Central memory CD8-positive, alpha-beta T cell (primary cell): ENCODE data around the gene SUMO4.
A peak's percentile ranks its signal among the peaks of the same experiment; 100 is the strongest.

Experiments
- ATAC-seq: fragments of 150-1000 bp; cut with Tn5 transposase; replicated peaks from 2 replicates; pipeline ENCODE4 v1.10.0; 2022; ENCODE audit warnings: mild to moderate bottlenecking, moderate FRiP score, moderate number of reproducible peaks; ENCODE audit not compliant: poor library complexity, severe bottlenecking; ENCODE audit errors: extremely low read depth
- DNase-seq, 2 donors: peaks; one replicate each; pipeline ENCODE4 v3.0.0; 2021; ENCODE audit warnings: low spot score in 2 of 2
- H3K27ac Mint-ChIP-seq: one replicate; pipeline ENCODE4 v1.8.0; 2022; ENCODE audit warnings: low read depth, mild to moderate bottlenecking, moderate library complexity, mixed read lengths
- H3K27me3 Mint-ChIP-seq: one replicate; pipeline ENCODE4 v1.8.0; 2022; ENCODE audit warnings: mixed read lengths
- H3K36me3 Mint-ChIP-seq: one replicate; pipeline ENCODE4 v1.8.0; 2022; ENCODE audit warnings: mild to moderate bottlenecking, moderate library complexity, mixed read lengths; ENCODE audit not compliant: insufficient read depth
- H3K4me1 Mint-ChIP-seq: one replicate; pipeline ENCODE4 v1.8.0; 2022; ENCODE audit warnings: mixed read lengths
- H3K4me3 Mint-ChIP-seq: one replicate; pipeline ENCODE4 v1.8.0; 2022; ENCODE audit warnings: mild to moderate bottlenecking, moderate library complexity, mixed read lengths
- H3K9me3 Mint-ChIP-seq: one replicate; pipeline ENCODE4 v1.8.0; 2022; ENCODE audit warnings: mixed read lengths

SUMO4 gene

DNA sequence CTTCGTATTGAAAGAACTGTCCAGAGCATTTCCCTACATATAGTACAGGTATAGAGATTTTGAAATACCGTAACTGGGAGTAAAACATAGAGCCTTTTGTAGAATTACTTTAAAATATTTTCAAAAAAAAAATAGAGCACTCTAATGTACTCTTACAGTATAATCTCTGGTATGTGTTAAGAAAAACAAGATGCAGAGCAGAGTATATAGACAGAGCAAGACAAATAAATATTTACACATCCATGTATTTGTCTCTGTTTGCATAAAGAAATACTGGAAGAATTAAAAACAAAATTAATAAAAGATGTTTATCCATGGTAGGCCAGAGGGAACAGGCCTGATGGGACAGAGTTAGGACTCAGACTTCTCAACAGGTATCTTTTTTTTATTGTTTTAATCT lies 28.0 kb upstream of the SUMO4 start:
- no peak for DNase-seq
- Mint-ChIP-seq H3K4me1 (peaks cover 47% of the 10 kb centered on the region), H3K4me3 (no peak overlapping the region), H3K27ac (peak overlapping the region; percentile 60), H3K36me3 (peaks cover 22% of the 10 kb centered on the region), H3K27me3 (no peaks in the 10 kb centered on the region), H3K9me3 (no peaks in the 10 kb centered on the region)
- no peak for ATAC-seq

- peaks cover 53% of the 10 kb centered on the region for H3K4me1 Mint-ChIP-seq
- DNase-seq = no peak
- no peak for ATAC-seq
- H3K9me3 Mint-ChIP-seq = no peaks in the 10 kb centered on the region
- H3K27ac Mint-ChIP-seq = no peak overlapping the region
- no peak overlapping the region for H3K4me3 Mint-ChIP-seq
- H3K36me3 Mint-ChIP-seq = peaks cover 28% of the 10 kb centered on the region
- no peaks in the 10 kb centered on the region for H3K27me3 Mint-ChIP-seq
Measured at GRCh38 chr6:149373511-149373910, 26.6 kb upstream of the SUMO4 start.

- H3K36me3 Mint-ChIP-seq = peaks cover 45% of the 10 kb centered on the region
- ATAC-seq = no peak
- H3K27me3 Mint-ChIP-seq = no peaks in the 10 kb centered on the region
- no peak for DNase-seq
- H3K9me3 Mint-ChIP-seq = no peaks in the 10 kb centered on the region
- H3K27ac Mint-ChIP-seq = no peak overlapping the region
- H3K4me1 Mint-ChIP-seq = peaks cover 49% of the 10 kb centered on the region
- H3K4me3 Mint-ChIP-seq = no peak overlapping the region
Measured at GRCh38 chr6:149379977-149380376, 20.1 kb upstream of the SUMO4 start.

DNA sequence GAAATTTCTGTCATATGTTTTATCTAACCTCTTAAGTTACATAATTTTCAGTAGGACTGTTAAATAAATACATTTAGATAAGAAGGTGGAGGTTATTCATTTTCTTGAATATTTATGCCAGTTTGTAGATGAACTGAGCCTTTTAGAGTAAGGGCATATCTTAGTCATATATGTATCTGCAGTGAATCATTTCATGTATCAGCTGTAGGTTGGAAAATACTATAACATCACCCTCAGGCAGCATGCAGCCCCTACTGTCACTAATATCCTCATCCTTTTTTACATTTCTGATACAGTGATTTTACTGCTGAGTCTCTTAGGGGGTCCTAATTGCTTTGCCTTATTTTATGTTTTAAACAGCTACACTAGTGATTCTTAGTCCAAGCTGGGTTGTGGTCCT lies 19.5 kb upstream of the SUMO4 start:
- Mint-ChIP-seq H3K4me3 (no peak overlapping the region), H3K4me1 (peaks cover 44% of the 10 kb centered on the region), H3K27me3 (no peaks in the 10 kb centered on the region), H3K27ac (no peak overlapping the region), H3K9me3 (no peaks in the 10 kb centered on the region), H3K36me3 (peaks cover 45% of the 10 kb centered on the region)
- no peak for DNase-seq
- ATAC-seq = no peak

DNA sequence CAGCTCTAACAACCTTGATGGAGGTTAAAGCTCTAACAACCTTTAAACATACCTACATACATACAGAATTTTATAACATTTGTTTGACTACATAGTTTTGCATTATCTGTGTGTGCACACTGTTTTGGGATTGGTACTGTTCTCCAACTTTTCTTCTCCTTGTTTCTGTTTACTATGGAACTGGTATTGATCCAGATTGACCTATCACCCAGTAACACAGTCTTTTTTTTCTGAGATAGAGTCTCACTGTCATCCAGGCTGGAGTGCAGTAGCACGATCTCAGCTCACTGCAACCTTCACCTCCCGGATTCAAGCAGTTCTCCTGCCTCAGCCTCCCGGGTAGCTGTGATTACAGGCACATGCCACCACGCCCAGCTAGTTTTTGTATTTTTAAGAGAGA lies 16.7 kb upstream of the SUMO4 start:
- DNase-seq (no peak), ATAC-seq (no peak)
- H3K27me3 Mint-ChIP-seq = no peaks in the 10 kb centered on the region
- H3K27ac Mint-ChIP-seq = no peak overlapping the region
- H3K4me3 Mint-ChIP-seq = no peak overlapping the region
- peaks cover 10% of the 10 kb centered on the region for H3K9me3 Mint-ChIP-seq
- H3K36me3 Mint-ChIP-seq = peaks cover 42% of the 10 kb centered on the region
- peaks cover 46% of the 10 kb centered on the region for H3K4me1 Mint-ChIP-seq

GRCh38 chr6:149384464-149384863 lies 15.6 kb upstream of the SUMO4 start:
- H3K27me3 Mint-ChIP-seq = no peaks in the 10 kb centered on the region
- peaks cover 10% of the 10 kb centered on the region for H3K9me3 Mint-ChIP-seq
- H3K36me3 Mint-ChIP-seq = peaks cover 36% of the 10 kb centered on the region
- H3K4me1 Mint-ChIP-seq = peaks cover 35% of the 10 kb centered on the region
- H3K27ac Mint-ChIP-seq = peak overlapping the region; percentile 22
- ATAC-seq = no peak
- no peak for DNase-seq
- no peak overlapping the region for H3K4me3 Mint-ChIP-seq

- ATAC-seq (peak; percentile 78), DNase-seq (no peak)
- peak overlapping the region; percentile 2 for H3K27ac Mint-ChIP-seq
- no peaks in the 10 kb centered on the region for H3K27me3 Mint-ChIP-seq
- H3K4me1 Mint-ChIP-seq = peaks cover 41% of the 10 kb centered on the region
- H3K4me3 Mint-ChIP-seq = no peak overlapping the region
- peaks cover 10% of the 10 kb centered on the region for H3K9me3 Mint-ChIP-seq
- H3K36me3 Mint-ChIP-seq = peaks cover 32% of the 10 kb centered on the region
Measured at GRCh38 chr6:149385998-149386646, 13.9 kb upstream of the SUMO4 start.

DNA sequence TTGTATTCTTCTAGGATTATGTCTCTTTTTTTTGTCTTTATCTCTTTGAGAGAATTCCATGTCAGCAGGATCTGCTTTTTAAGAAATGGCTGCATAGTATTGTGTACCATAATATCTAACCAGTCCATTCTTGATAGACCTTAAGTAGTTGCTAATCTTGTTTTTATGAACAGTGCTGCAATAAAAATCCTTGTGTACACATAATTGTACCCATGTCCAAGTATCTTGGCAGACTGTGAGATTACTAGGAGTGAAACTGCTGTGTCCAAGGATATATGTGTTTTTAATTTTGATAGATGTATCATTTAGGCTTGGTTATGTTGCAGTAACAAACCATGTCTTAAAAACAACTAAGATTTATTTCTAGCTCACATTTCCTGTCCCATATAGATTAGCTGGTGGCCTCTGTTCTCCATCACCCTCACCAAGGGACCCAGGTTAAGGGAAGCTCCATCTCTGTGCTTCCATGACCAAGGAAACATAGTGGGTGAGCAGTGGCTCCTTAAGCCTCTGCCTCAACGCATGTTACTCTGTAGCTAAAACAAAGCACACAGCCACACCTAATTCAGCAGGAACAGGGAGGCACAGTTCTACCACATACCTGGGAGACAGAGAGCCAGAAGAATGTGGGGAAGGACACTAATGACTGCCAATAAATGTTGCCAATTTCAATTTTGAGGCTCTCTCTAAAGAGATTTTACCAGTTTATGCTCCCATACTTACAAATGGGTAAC lies 12.1 kb upstream of the SUMO4 start:
- peaks cover 10% of the 10 kb centered on the region for H3K9me3 Mint-ChIP-seq
- H3K27ac Mint-ChIP-seq = no peak overlapping the region
- peaks cover 49% of the 10 kb centered on the region for H3K4me1 Mint-ChIP-seq
- H3K4me3 Mint-ChIP-seq = no peak overlapping the region
- ATAC-seq = no peak
- H3K27me3 Mint-ChIP-seq = no peaks in the 10 kb centered on the region
- DNase-seq = no peak
- peaks cover 19% of the 10 kb centered on the region for H3K36me3 Mint-ChIP-seq

DNA sequence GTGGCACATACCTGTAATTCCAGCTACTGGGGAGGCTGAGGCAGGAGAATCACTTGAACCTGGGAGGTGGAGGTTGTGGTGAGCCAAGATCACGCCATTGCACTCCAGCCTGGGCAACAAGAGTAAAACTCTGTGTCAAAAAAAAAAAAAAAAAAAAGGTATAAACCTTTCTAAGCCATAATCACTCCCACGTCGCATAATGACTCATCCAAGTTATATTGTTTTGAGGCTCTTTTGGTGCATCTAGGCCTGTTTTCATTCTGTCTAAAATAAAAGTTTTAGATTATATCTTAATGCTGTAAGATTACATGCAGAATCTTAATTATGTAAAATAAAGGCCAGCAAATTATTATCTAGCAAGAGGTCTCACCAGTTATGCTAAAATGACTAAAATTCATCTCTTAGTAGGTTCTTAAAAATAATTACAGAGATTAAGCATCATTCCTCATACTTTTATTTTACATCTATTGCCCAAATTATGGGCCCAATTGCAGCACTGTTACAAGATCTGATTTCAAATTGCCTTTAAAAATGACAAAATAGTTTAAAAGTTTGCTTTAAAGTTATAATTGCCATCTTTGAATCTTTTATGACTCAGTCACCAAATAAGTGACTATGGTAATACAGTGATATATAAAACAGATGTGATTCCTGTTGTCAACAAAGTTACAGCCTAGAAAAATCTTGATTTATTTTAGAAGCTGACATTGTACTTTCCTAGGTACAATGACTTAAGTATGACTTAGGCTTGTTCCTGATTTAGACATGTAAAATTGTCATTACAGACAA lies 10.4 kb upstream of the SUMO4 start:
- H3K27me3 Mint-ChIP-seq = no peaks in the 10 kb centered on the region
- DNase-seq (no peak), ATAC-seq (no peak)
- no peak overlapping the region for H3K27ac Mint-ChIP-seq
- H3K36me3 Mint-ChIP-seq = peaks cover 16% of the 10 kb centered on the region
- no peak overlapping the region for H3K4me3 Mint-ChIP-seq
- peaks cover 54% of the 10 kb centered on the region for H3K4me1 Mint-ChIP-seq
- peaks cover 10% of the 10 kb centered on the region for H3K9me3 Mint-ChIP-seq

DNA sequence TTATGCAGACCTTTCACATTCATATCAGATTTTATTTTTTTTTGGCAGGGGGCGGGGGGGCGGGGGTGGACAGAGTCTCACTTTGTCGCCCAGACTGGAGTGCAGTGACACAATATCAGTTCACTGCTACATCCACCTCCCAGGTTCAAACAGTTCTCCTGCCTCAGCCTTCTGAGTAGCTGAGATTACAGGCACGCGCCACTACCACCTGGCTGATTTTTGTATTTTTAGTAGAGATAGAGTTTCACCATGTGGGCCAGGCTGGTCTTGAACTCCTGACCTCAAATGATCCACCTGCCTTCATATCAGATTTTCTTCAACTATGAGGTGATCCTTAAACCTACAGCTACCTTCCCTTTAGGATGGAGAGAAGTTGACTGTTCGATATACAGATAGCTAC lies 8.0 kb upstream of the SUMO4 start:
- no peak for DNase-seq
- Mint-ChIP-seq H3K27ac (peak overlapping the region; percentile 70), H3K4me3 (no peak overlapping the region), H3K27me3 (no peaks in the 10 kb centered on the region), H3K36me3 (peaks cover 14% of the 10 kb centered on the region), H3K4me1 (peaks cover 53% of the 10 kb centered on the region), H3K9me3 (peaks cover 2% of the 10 kb centered on the region)
- ATAC-seq = no peak

DNA sequence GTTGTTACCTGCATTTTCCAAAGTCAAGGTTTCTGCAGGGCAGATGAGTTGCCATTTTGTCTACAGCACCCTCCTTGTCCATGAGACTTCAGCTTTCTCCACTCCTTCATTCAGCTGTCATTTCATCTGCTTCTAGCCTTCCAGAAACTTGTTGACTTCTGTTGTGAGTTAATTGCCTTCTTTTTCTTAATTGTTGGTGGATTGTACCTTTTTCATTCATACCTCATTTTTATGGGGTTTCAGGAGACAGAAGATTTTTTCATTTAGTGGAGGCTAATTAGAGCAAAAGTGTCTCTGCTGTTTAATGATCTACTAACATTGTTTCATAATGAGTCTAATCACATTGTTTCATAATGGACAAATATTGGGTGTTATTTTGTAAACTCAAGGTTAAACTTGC lies 7.5 kb upstream of the SUMO4 start:
- Mint-ChIP-seq H3K4me3 (no peak overlapping the region), H3K4me1 (peaks cover 51% of the 10 kb centered on the region), H3K27me3 (no peaks in the 10 kb centered on the region), H3K36me3 (peaks cover 18% of the 10 kb centered on the region), H3K27ac (peak overlapping the region; percentile 70), H3K9me3 (no peaks in the 10 kb centered on the region)
- ATAC-seq = no peak
- no peak for DNase-seq

- Mint-ChIP-seq H3K36me3 (peaks cover 20% of the 10 kb centered on the region), H3K27ac (peak overlapping the region; percentile 70), H3K9me3 (no peaks in the 10 kb centered on the region), H3K27me3 (no peaks in the 10 kb centered on the region), H3K4me1 (peaks cover 51% of the 10 kb centered on the region), H3K4me3 (no peak overlapping the region)
- DNase-seq = no peak
- ATAC-seq = no peak
Measured at GRCh38 chr6:149393002-149393679, 6.9 kb upstream of the SUMO4 start.
